H4 (cell line): ENCODE results near the gene INPP5A. TPM values are rescaled to one million over a fixed set of nuclear protein-coding genes. Genes with fewer than 3 reads are reported as not detected.

ENCODE experiments used
- total RNA-seq: library from RNA; depleted of rRNA; stranded (reverse); fragments of >200 nt; shearing (Covaris generic); gene quantifications from 2 replicates; pipeline ENCODE4 v1.2.3, GENCODE V29; 2014; rRNA removed

The INPP5A gene
- total RNA-seq, 1 experiment from 2014 or later: 21.0 TPM

Other genes starting within 250 kb of the INPP5A start
- gene STK32C, start 229.8 kb upstream of the INPP5A start, total RNA-seq: 13.8 and 22.2 TPM in 2 replicates
- gene LRRC27, start 205.6 kb upstream of the INPP5A start, total RNA-seq: 4.7 and 7.9 TPM in 2 replicates
- 2.2 and 6.2 TPM in 2 replicates for gene PWWP2B, start 140.6 kb upstream of the INPP5A start, total RNA-seq
- gene NKX6-2, start 248.4 kb downstream of the INPP5A start, total RNA-seq: not detected in 2 replicates